DND-41 (cell line): Measurements from ENCODE around the gene DAGLA.

Experiments
- CTCF ChIP-seq: IDR thresholded peaks from 2 replicates; pipeline ENCODE4 v1.5.1; 2012; ENCODE audit warnings: borderline replicate concordance, low read length, moderate library complexity, mild to moderate bottlenecking; ENCODE audit not compliant: poor library complexity, severe bottlenecking; ENCODE audit errors: extremely low read depth
- EZH2 ChIP-seq: IDR thresholded peaks from 3 replicates; pipeline ENCODE4 v1.6.1; 2012; ENCODE audit warnings: borderline replicate concordance, low read depth, mild to moderate bottlenecking, moderate library complexity, low read length, inconsistent platforms; ENCODE audit not compliant: severe bottlenecking

- TF ChIP-seq CTCF (no peak), EZH2 (no peak)
Measured at GRCh38 chr11:61656347-61657077, 23.7 kb upstream of the DAGLA start.
